GM21528 (cell line): ENCODE results near the gene TPGS2.
"Not testable (repeated sequence)": the region's sequence is repeated elsewhere in the genome, so short reads cannot be mapped to it uniquely, and the experiment has no call there.

ENCODE experiments used
- ATAC-seq: cut with Tn5 transposase; IDR thresholded peaks from one replicate; pipeline ENCODE4 v1.9.1; 2021; ENCODE audit warnings: mild to moderate bottlenecking, moderate library complexity; ENCODE audit not compliant: unreplicated experiment, low FRiP score

TPGS2 gene

DNA sequence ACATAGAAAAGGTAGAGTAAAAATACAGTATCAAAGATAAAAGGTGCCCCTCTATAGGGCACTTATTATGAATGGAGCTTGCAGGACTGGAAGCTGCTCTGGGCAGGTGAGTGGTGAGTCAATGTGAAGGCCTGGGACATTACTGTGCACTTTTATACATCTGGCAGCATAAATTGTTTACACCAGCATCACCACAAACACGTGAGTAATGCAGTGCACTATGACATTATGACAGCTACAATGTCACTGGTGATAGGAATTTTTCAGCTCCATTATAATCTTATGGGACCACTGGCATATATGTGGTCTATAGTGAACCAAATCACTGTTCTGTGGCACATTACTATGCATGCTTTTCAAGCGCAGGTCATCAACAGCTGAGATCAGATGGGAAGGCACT, 48.1 kb downstream of the TPGS2 start:
- no peak for ATAC-seq

DNA sequence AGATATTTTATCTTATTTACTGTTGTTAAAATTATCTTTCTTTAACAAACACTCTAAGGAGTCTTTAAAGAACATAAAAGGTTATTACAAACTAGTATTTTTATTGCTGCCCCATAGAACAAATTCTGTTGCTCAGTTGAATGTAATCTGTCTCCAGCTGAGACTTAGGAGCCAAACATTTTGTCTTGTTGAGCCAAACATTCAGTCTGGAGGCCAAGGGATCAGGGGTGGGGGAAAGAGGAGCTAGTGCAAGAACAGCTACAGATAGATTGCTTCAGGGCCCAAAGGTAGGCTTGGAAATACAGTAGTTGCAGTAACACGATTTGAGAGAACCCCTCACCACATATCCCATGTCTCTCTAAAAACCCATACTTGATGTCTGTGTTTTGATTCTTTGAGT, 51.2 kb downstream of the TPGS2 start:
- ATAC-seq: no peak

- ATAC-seq: no peak
These were observed 52.2 kb downstream of the TPGS2 start for GRCh38 chr18:36776650-36777049.

DNA sequence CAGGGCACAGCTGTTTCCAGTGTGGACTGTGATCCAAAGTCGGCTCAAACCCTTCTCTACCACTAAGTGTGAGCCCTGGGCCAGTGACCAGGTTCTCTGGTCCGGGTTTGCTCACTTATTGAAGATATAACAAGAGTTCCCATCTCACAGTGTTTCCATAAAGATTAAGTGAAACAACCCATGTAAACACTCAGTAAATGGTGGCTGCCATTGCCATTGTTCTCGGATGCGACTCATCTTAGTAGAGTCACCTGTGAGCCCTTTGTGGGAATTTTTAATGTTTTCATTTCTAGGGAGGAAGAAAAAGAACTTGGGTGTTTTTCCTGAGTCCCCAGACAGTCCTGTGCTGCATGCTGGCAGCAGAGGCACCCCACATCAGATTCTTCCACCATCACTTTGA, 53.4 kb downstream of the TPGS2 start:
- ATAC-seq: no peak

DNA sequence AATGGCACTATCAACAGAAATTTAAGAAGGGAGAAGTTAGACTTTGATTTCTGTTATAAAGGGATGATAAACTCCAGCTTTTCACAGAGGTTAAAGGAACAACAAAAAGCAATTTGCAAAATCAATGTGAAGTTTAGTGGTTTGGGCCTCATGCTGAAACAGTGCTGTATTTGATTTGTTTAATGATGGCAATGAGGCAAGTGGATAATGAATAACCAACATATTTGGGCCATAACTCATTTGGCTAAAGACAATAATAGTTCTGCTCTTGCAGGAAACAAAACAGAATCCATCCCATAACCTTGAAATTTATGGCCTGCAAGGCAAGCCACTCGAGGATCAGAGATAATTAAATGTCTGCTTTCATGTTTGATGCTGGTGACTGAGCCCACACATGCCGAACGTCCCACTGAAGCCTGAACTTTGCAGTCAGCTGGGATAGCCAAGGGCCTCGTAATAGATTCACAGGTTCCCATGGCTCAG, 56.5 kb downstream of the TPGS2 start:
- ATAC-seq: no peak

DNA sequence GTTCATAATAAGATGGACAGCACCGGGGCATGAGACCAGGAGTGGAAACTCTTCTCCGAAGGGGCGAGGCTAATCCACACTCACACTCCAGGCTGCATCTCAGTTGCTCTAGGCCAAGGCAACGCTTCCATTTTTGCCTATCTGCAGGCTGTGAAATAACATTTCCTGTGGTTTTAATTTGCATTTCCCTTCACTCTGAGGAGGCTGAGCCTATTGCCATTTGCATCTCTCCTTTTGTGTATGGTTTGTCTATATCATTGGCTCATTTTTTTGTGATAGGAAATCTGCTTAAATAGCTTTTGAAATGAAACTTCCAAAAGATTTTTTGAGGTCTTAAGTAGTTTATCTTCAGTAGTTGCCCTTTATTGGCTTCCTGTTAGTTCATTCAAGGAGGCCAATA, 57.6 kb downstream of the TPGS2 start:
- ATAC-seq: peak; percentile 73

DNA sequence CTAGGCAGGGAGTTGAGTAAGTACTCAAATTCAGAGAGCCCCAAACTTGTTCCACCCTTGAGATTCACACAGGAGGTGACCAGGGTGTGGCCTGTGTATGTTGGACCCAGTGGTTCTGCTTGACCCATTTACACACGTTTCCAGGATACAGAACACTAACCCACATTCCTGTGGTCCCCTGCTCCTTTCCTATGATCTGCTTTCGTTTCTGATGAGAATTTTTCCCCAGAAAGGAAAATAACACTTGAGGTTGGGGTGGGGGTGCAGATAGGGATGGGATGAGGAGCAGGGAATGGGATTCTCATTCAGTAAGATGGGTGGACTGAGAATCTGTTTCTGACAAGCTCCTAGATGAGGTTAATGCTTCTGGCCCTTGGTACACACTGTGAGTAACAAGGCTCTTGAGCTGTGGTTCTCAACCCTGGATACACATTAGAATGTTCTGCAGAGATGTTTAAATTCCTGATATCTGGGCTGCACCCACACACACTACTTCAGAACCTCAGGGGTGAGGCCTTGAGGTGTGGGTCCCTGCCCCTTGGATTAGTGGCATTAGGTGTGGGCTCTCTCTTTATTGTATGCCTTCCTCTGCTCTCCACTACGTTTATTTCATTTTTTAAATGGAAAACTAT, 58.4 kb downstream of the TPGS2 start:
- ATAC-seq: no peak

GRCh38 chr18:36769611-36770314, 59.0 kb downstream of the TPGS2 start:
- ATAC-seq: no peak

DNA sequence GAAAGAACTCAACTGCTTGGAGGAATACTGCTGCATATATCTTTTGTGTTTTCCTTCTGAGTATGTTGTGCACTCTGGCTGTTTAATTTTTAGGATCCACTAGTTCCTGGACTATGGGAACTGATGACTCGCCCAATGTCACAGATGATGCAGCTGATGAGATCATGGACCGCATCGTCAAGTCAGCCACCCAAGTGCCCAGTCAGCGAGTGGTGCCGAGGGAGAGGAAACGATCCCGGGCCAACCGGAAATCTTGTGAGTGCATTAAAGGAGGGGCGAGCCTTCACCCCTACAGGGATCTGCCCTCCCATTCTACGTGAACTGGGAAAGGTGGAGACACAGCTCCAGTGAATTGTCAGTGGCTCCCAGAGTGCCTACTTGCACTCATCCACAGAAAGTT, 59.6 kb downstream of the TPGS2 start:
- ATAC-seq: no peak

DNA sequence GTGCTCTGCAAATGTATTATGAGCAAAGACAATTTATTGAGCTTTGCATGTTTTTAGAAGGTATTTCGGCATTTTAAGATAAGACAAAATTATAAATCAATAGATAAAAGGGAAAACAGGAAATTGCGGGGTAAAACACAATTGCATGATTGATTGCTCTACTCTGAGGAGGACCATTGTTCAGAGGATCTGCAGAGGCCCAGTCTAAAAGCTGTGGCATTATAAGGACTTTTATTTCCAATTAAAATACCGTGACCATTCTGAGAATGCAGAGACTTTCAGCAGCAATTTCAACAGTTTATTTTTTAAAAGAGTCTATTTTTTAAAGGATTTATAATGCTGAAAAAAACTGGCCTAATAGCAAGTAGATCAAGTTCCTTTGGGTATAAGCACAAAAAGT, 62.0 kb downstream of the TPGS2 start:
- ATAC-seq: no peak

DNA sequence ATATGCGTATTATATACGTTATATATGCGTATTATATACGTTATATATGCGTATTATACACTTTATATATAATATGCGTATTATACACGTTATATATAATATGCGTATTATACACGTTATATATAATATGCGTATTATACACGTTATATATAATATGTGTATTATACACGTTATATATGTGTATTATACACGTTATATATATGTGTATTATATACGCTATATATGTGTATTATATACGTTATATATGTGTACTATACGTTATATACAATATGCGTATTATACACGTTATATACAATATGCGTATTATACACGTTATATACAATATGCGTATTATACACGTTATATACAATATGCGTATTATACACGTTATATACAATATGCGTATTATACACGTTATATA, 65.8 kb downstream of the TPGS2 start:
- not testable (repeated sequence) for ATAC-seq

- ATAC-seq: no peak
These were observed 66.7 kb downstream of the TPGS2 start for GRCh38 chr18:36762074-36762473.

DNA sequence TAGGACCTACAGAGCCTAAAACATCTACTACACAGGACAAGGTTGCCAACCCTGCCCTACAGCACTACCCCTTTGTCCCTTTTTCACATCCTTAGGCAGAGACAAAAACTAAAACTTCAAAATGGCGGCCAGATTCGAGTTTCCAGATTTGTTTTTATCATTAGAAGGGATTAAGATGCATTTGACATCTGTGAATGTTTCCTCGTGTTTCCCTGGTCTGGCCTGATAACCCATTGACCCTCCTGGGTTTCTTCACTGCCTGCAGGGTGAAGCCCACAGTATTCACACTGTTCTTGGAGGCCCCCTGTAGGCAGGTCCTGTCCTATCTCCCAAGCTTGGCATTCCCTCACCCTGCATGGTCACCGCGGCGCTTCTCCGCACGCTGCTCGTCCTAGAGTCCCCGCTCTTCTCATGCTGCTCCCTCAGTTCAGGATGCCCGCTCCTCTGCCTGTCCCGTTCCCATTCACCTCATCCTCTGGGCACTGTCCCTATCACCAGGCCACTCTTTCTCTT, 67.6 kb downstream of the TPGS2 start:
- no peak for ATAC-seq

DNA sequence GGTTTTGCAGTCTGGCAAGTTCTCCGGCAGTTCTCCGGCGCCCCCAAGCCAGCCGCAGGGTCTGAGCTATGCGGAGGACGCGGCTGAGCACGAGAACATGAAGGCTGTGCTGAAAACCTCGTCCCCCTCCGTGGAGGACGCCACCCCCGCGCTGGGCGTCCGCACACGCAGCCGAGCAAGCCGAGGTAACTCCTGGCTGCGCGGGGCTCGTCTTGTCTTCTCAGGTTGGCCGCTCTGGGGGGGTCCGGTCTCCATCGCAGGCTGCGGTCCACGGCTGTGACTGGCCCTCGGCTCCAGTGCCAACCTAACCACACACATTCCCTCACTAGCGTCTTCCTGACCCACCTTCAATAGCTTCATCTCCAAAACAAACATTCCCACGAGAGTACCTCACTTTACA, 68.2 kb downstream of the TPGS2 start:
- ATAC-seq: no peak

DNA sequence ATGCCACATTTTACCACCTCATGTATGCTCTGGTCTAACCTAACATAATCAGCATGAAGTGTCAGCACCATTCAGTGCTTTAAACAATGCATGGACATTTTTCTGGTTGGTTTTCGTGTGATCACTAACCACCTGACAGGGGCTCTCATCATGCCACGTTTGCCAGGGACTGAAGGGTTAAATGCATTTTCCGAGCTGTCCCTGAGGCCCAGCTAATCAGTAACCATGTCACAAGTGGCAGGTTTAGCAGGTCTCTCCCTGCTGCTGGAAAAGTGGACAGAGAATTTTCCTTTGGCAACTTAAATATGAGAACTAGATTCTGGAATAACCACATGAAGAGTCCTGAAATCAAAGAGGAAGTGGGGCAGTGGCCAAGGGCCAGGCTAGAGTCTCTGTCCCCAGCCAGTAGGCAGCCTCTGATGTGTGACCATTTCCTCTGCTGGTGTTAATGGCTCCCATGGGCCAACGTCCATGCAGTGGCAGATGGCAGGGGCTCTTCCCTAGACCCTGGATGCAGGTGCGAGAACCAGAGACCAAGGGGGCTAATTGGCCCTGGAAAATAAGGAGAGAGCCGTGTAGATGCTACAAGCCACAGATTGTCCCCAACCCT, 69.5 kb downstream of the TPGS2 start:
- no peak for ATAC-seq

- ATAC-seq: no peak
These were observed 70.2 kb downstream of the TPGS2 start for GRCh38 chr18:36758623-36759022.

DNA sequence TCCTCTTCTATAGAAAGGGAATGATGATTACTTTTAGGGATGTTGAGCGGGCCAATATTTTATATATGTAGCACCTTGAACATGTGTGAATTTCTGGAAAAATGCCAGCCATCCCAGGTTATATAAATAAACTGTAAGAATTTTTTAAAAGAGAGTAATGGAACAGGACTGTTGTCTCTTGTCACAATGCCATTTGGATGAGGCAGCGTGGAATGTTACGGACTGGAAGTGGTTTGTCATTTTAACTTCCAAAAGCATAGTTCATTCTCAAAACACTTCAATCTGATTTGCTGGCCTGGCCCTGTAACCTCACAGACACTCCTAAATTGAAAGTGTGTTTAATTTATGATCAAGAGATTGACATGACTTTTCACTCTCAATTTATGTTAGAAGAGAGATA, 70.8 kb downstream of the TPGS2 start:
- ATAC-seq: no peak

- ATAC-seq: no peak
These were observed 71.7 kb downstream of the TPGS2 start for GRCh38 chr18:36757081-36757480.

DNA sequence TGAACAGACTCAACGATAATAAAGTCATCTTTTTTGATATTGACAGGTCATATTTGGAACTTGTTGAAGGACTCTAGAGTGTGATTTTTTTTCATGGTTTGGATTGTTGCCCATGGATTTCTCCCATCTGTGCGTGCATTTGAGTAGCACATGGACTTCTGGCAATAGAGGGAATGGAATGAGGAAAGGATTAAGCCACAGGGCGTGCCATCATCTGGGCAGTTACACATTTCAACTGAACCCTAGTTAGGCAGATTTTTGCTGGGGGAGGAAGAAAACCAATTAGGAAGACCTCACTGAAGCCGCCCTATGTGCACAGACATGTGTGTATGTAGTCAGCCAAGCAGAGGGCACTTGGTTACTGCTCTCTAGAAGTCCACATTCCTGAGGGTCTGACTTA, 72.6 kb downstream of the TPGS2 start:
- no peak for ATAC-seq

DNA sequence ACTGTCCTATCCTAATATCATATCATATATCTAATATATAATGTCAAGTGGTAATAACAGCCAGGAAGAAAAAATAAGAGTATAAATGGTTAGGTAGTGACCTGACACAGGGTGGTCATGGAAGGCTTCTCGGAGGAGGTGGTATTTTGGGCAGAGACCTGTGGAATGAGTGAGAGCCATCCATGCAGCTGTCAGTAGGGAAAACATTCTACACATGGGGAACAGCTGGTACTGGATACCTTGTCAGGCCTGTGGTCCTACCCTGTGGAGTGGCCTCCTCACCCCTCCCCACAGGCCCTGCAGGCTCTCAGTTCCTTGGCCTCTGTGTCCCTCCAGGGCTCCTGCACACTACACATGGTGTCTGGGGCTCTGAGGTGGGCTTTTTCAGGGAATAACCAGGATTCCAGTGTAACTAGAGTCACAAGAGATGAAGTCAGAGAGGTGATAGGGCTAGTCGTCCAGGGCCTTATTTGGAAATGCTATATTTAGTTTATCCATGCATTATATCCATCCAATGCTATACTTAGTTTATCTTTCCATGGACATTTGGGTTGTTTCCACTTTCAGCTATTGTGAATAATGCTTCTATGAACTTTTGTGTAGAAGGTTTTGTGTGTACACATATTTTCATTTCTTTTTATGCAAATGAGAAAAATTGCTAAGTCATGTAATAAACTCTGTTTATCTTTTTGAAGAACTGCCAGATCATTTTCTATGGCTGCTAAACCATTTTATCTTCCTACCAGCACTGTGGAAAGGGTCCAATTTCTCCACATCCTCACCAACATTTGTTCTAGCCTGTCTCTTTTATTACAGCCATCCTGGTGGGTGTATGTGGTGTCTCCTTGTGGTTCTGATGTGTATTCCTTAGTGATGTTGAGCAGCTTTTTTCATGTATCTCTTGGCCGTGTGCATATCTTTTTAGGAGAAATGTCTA, 75.6 kb downstream of the TPGS2 start:
- ATAC-seq: no peak
